Lower leg skin (tissue), 3 donors: ENCODE data around the gene FGF23.

Source experiments
- CTCF ChIP-seq, 3 donors: fragments of 450-650 bp; IDR thresholded peaks; one replicate each; pipeline ENCODE4 v1.5.1; 2016; ENCODE audit warnings: antibody characterized with exemption in 3 of 3, mild to moderate bottlenecking in 3 of 3, moderate library complexity in 2 of 3
- POLR2A ChIP-seq, 2 donors: fragments of 450-650 bp; IDR thresholded peaks; one replicate each; pipeline ENCODE4 v1.6.1; 2016 to 2017; ENCODE audit warnings: antibody characterized with exemption in 2 of 2, mild to moderate bottlenecking in 1 of 2, moderate library complexity in 1 of 2

GRCh38 chr12:4412465-4412864, 33.0 kb upstream of the FGF23 start:
- TF ChIP-seq CTCF (IDR thresholded peaks at IDR 0.05) (no peak), POLR2A (IDR thresholded peaks at IDR 0.05) (no peak)
